Ovary (tissue), 9 donors: Measurements from ENCODE around the gene PCDHGB2. TPM values are rescaled to one million over a fixed set of nuclear protein-coding genes. Genes with fewer than 3 reads are reported as not detected.
"Not testable (repeated sequence)": the region's sequence is repeated elsewhere in the genome, so short reads cannot be mapped to it uniquely, and the experiment has no call there.

Experiments used
- DNase-seq, 5 donors: peaks; one replicate each; pipeline ENCODE4 v3.0.0-alpha.2; 2019 to 2020
- H3K27ac ChIP-seq, 2 donors: fragments of 200-600 bp; one replicate each; pipeline versions ENCODE4 v1.5.1 to v1.8.0; 2019 to 2022
- H3K27me3 ChIP-seq: fragments of 200-600 bp; one replicate; pipeline ENCODE4 v1.8.0; 2022
- H3K36me3 ChIP-seq: fragments of 200-600 bp; sonication (generic); one replicate; pipeline ENCODE4 v1.5.1; 2019
- H3K4me1 ChIP-seq: one replicate; pipeline ENCODE4 v1.8.1; 2013; ENCODE audit warnings: mild to moderate bottlenecking, moderate library complexity; ENCODE audit not compliant: insufficient read depth
- H3K4me3 ChIP-seq: fragments of 200-600 bp; sonication (generic); one replicate; pipeline ENCODE4 v1.5.1; 2017
- H3K9me3 ChIP-seq, 2 donors: fragments of 200-600 bp in 1 of 2; sonication (generic) in 1 of 2; one replicate each; pipeline versions ENCODE4 v1.5.1 to v1.8.1; 2013 to 2019; ENCODE audit warnings: mild to moderate bottlenecking in 1 of 2, moderate library complexity in 1 of 2
- EP300 ChIP-seq: sonication (generic); formaldehyde crosslinking; IDR thresholded peaks from one replicate; pipeline ENCODE4 v1.6.1; 2017; ENCODE audit warnings: antibody characterized with exemption
- POLR2A ChIP-seq: fragments of 450-650 bp; IDR thresholded peaks from one replicate; pipeline ENCODE4 v1.6.1; 2017; ENCODE audit warnings: antibody characterized with exemption, mild to moderate bottlenecking, moderate library complexity
- WGBS, 3 donors: extraction: QIAGEN DNeasy Blood & Tissue Kit in 1 of 3; methylation state at CpG; one replicate each; pipeline versions ENCODE4 v1.1.5 to v1.1.7; 2013 to 2017; 5-methylcytosine and 5-hydroxymethylcytosine counted together
- intact Hi-C, 4 donors: fragments of 100-400 bp; cut with DNase I; formaldehyde crosslinking; loops; one replicate each; pipeline versions ENCODE4 v1.11.0 to v1.15.1; 2022 to 2023
- polyA plus RNA-seq, 2 donors: library from polyadenylated mRNA; stranded (reverse); fragments of 200-250 nt in 1 of 2; fragments of 350-450 nt in 1 of 2; fragmentation: Illumina TruSeq in 1 of 2; extraction: RNeasy Lipid Tissue Mini Kit (QIAGEN cat#74804) in 1 of 2; gene quantifications; one replicate each; pipeline ENCODE4 v1.2.3, GENCODE V29; 2013 to 2014
- total RNA-seq, 7 donors: library from RNA; depleted of rRNA in 2 of 7; stranded (reverse); fragments of >200 nt in 2 of 7; fragmentation: NEBNext Ultra II Directional in 3 of 7; extraction: Animal tissue kit (Norgen Biotek cat#: 25700) in 3 of 7; gene quantifications; one replicate each; pipeline versions ENCODE4 v1.1.0 to v1.2.4, GENCODE V29; 2016 to 2023
- TF ChIP-seq, protein P1 (sequence below), 3 donors: fragments of 450-650 bp in 2 of 3; fragments of 200-600 bp in 1 of 3; IDR thresholded peaks; one replicate each; pipeline versions ENCODE4 v1.5.1 to v1.8.0; 2016 to 2022; ENCODE audit warnings: antibody characterized with exemption in 3 of 3, mild to moderate bottlenecking in 1 of 3
- donor health status: DM: no; HTN: no; CAD: no; lungs with moderate emphysema.
- donor health status: DM: no; HTN: no; CAD: no.
- donor health status: Bipolar disorder and iron deficiency.
- donor health status: DM: yes; HTN: yes; CAD: no.
- donor health status: DM: no; HTN: no; CAD: no.
- donor health status: DM: yes; HTN: yes; CAD: no.

PCDHGB2 gene
- total and polyA plus RNA-seq, 9 donors: 1.9 to 11.9 (median 7.4) TPM

DNA sequence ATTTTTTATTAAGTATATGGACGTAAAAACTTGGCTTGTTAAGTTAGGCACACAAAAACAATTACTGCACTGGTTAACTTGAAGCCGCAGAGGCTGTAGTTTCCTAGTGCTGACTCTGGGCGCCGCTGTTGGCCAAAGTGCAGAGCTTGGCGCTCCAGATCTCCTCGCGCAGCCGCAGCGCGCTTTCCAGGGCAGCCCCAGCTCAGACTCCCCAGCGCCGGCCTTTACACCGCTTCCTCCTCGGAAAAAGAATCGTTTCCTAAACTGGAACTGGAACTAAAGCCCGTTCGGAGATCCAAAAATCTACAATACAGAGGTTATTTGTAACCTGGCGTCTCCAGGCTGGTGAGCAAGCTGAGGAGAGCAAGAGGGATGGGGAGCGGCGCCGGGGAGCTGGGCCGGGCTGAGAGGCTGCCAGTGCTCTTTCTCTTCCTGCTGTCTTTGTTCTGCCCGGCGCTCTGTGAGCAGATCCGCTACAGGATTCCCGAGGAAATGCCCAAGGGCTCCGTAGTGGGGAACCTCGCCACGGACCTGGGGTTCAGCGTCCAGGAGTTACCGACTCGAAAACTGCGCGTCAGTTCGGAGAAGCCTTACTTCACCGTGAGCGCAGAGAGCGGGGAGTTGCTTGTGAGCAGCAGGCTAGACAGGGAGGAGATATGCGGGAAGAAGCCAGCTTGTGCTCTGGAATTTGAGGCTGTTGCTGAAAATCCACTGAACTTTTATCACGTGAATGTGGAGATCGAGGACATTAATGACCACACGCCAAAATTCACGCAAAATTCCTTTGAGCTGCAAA is 38.2 kb downstream of the PCDHGB2 start, which contains the start of gene PCDHGB5:
TSS of gene PCDHGB5 (plus strand) at position 192 of the 796 bp plus-strand sequence. CDS start at position 373, 181 bp downstream.
- H3K27ac ChIP-seq, H3K4me1 ChIP-seq, H3K27me3 ChIP-seq, H3K36me3 ChIP-seq: not testable (repeated sequence)
- peak within 1 kb of the TSS; percentile 11 for H3K4me3 ChIP-seq
- TF ChIP-seq, protein P1, sequence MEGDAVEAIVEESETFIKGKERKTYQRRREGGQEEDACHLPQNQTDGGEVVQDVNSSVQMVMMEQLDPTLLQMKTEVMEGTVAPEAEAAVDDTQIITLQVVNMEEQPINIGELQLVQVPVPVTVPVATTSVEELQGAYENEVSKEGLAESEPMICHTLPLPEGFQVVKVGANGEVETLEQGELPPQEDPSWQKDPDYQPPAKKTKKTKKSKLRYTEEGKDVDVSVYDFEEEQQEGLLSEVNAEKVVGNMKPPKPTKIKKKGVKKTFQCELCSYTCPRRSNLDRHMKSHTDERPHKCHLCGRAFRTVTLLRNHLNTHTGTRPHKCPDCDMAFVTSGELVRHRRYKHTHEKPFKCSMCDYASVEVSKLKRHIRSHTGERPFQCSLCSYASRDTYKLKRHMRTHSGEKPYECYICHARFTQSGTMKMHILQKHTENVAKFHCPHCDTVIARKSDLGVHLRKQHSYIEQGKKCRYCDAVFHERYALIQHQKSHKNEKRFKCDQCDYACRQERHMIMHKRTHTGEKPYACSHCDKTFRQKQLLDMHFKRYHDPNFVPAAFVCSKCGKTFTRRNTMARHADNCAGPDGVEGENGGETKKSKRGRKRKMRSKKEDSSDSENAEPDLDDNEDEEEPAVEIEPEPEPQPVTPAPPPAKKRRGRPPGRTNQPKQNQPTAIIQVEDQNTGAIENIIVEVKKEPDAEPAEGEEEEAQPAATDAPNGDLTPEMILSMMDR (IDR thresholded peaks at IDR 0.05): peak in 1 of 3 donors; percentile 37
- WGBS, 3 donors: 5 to 7% (median 7%) methylated on average over 25 to 30 of the region's 43 CpGs
- peaks cover 13 to 39% of the 10 kb centered on the region in 2 donors for H3K9me3 ChIP-seq
- peak in 3 of 5 donors; percentile 43 to 57 (median 44) for DNase-seq
- intact Hi-C loops: loop anchor here in 1 of 4 donors (10.0 kb wide), 1 partner anchor 157 kb away; no protein-coding TSS in a partner anchor

DNA sequence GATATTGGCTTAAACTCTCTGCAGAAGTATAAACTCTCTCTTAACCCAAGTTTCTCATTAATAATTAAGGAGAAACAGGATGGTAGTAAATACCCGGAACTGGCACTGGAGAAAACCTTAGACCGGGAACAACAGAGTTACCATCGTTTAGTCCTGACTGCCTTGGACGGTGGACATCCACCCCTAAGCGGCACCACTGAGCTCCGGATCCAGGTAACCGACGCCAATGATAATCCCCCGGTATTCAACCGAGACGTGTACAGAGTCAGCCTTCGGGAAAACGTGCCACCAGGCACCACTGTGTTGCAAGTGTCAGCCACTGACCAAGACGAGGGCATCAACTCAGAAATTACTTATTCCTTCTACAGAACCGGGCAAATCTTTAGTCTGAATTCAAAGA is 38.8 kb downstream of the PCDHGB2 start:
- Histone ChIP-seq H3K9me3 (peaks cover 10 to 42% of the 10 kb centered on the region in 2 donors), H3K4me1 (no peaks in the 10 kb centered on the region), H3K27me3 (no peaks in the 10 kb centered on the region), H3K36me3 (no peaks in the 10 kb centered on the region), H3K4me3 (no peak overlapping the region), H3K27ac (no peak overlapping the region)
- TF ChIP-seq, protein P1 (IDR thresholded peaks at IDR 0.05): no peak
- no peak for TF ChIP-seq EP300
- TF ChIP-seq POLR2A: no peak
- WGBS, 3 donors: 21 to 36% (median 26%) methylated on average over 15 of the region's 15 CpGs
- intact Hi-C loops: loop anchor here in 1 of 4 donors (10.0 kb wide), 1 partner anchor 156 kb away; no protein-coding TSS in a partner anchor
- no peak for DNase-seq

DNA sequence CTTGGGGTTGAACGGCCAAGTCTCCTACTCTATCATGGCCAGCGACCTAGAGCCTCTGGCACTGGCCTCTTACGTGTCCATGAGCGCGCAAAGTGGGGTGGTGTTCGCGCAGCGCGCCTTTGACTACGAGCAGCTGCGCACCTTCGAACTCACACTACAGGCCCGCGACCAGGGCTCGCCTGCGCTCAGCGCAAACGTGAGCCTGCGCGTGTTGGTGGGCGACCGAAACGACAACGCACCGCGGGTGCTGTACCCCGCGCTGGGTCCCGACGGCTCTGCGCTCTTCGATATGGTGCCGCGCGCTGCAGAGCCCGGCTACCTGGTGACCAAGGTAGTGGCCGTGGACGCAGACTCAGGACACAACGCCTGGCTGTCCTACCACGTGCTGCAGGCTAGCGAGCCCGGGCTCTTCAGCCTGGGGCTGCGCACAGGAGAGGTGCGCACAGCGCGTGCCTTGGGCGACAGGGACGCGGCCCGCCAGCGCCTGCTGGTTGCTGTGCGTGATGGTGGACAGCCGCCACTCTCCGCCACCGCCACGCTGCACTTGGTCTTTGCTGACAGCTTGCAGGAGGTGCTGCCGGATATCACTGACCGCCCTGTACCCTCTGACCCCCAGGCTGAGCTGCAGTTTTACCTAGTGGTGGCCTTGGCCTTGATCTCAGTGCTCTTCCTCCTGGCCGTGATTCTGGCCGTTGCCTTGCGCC is 39.9 kb downstream of the PCDHGB2 start:
- intact Hi-C loops: loop anchor here in 2 of 4 donors (10.0 kb wide), 1 partner anchor 155 kb away; no protein-coding TSS in a partner anchor
- Histone ChIP-seq H3K36me3 (no peaks in the 10 kb centered on the region), H3K4me3 (no peak overlapping the region), H3K27ac (no peak overlapping the region), H3K27me3 (no peaks in the 10 kb centered on the region), H3K4me1 (no peaks in the 10 kb centered on the region), H3K9me3 (peaks cover 10 to 38% of the 10 kb centered on the region in 2 donors)
- 21 to 29% (median 21%) methylated on average over 5 to 61 of the region's 61 CpGs for WGBS, 3 donors
- no peak for DNase-seq
- TF ChIP-seq, protein P1 (IDR thresholded peaks at IDR 0.05): no peak
- TF ChIP-seq EP300 (no peak), POLR2A (no peak)

DNA sequence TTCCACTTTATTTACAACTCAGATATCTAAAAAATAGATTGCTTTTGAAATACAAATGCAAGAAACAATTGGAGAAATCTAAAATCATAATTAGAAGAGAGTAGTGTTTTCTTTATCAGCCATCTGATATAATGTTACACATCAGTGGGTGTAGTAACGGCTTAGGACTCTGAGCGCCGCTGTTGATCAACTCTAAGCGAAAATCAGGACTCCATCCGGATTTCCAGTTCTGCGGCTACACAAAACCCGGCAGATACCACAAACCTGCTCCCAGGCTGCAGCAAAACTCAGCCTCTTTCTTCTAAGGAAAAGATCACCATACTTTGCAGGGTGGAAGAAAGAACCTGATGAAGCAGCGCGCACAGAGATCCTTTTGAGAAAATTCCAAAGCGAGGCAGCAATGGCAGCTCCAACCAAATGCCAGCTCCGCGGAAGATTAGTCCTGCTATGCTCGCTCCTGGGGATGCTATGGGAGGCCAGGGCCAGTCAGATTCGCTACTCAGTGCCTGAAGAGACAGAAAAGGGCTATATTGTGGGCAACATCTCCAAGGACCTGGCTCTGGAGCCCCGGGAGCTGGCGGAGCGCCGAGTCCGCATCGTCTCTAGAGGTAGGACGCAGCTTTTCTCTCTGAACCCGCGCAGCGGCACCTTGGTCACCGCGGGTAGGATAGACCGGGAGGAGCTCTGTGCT is 42.9 kb downstream of the PCDHGB2 start, which contains the start of gene PCDHGA9:
TSS of gene PCDHGA9 (plus strand) at position 226 of the 691 bp plus-strand sequence. CDS start at position 401, 175 bp downstream.
- TF ChIP-seq, protein P1 (IDR thresholded peaks at IDR 0.05): no peak
- H3K27me3 ChIP-seq: no peaks in the 10 kb centered on the region

More for the DNA sequence above, 42.9 kb downstream of the PCDHGB2 start, which contains the start of gene PCDHGA9:
- peaks cover 10 to 44% of the 10 kb centered on the region in 2 donors for H3K9me3 ChIP-seq
- no peaks in the 10 kb centered on the region for H3K36me3 ChIP-seq
- no peak within 1 kb of the TSS for H3K27ac ChIP-seq
- H3K4me1 ChIP-seq: no peaks in the 10 kb centered on the region
- WGBS, 3 donors: 12 to 16% (median 13%) methylated on average over 27 of the region's 27 CpGs
- peak within 1 kb of the TSS; percentile 12 for H3K4me3 ChIP-seq
- peak in 1 of 5 donors; percentile 28 for DNase-seq
- intact Hi-C loops: loop anchor here in 1 of 4 donors (10.0 kb wide), 1 partner anchor 152 kb away; no protein-coding TSS in a partner anchor
